ENCODE results near the gene MMS19.
A peak's percentile ranks its signal among the peaks of the same experiment; 100 is the strongest.
"Not testable (repeated sequence)": the region's sequence is repeated elsewhere in the genome, so short reads cannot be mapped to it uniquely, and the experiment has no call there.

The MMS19 gene

GRCh38 chr10:97425964-97426775 is 72.1 kb downstream of the MMS19 start, which contains the start of gene PGAM1:
TSS of gene PGAM1 (plus strand) at chr10:97426191. CDS start at chr10:97426308, 117 bp downstream.
- peak; percentile 81 to 95 for DNase-seq

- not testable (repeated sequence) for DNase-seq
Measured at GRCh38 chr10:97423757-97424098, 74.5 kb downstream of the MMS19 start.

GRCh38 chr10:97416565-97416964 is 81.7 kb downstream of the MMS19 start:
- no peak for DNase-seq

- no peak for DNase-seq
Measured at GRCh38 chr10:97412891-97413304, 85.3 kb downstream of the MMS19 start.

GRCh38 chr10:97411406-97411805 is 86.8 kb downstream of the MMS19 start:
- DNase-seq, result no peak

- no peak for DNase-seq
Measured at GRCh38 chr10:97408496-97408992, 89.7 kb downstream of the MMS19 start.
